Common myeloid progenitor, CD34-positive (primary cell): Measurements from ENCODE around the gene TARBP2.

Source experiments
- CTCF ChIA-PET: fragments of 350-600 bp; sonication (Branson Sonifier 250); formaldehyde crosslinking; loops from one replicate; lab custom pipeline; 2021; ENCODE audit warnings: antibody characterized with exemption; lab: Charles Lee
- POLR2A ChIA-PET: fragments of 350-600 bp; sonication (Branson Sonifier 250); formaldehyde crosslinking; loops from one replicate; lab custom pipeline; 2021; ENCODE audit warnings: antibody characterized with exemption; lab: Charles Lee
- DNase-seq, 3 donors: peaks; one replicate each; pipeline versions ENCODE4 v3.0.0 to v3.0.0-alpha.2; 2013
- H3K27ac ChIP-seq, 2 experiments: 1 replicate in 1 of 2; 2 replicates in 1 of 2; pipeline ENCODE4 v1.7.0; 2013; ENCODE audit warnings: inconsistent platforms in 2 of 2, low read length in 2 of 2, mild to moderate bottlenecking in 2 of 2, low read depth in 1 of 2, moderate library complexity in 1 of 2; ENCODE audit not compliant: severe bottlenecking in 2 of 2, insufficient read depth in 1 of 2, poor library complexity in 1 of 2
- H3K27me3 ChIP-seq, 5 experiments: replicated peaks in 2 of 5; 1 replicate in 3 of 5; 2 replicates in 2 of 5; pipeline versions ENCODE4 v1.6.1 to v1.7.0; 2013; ENCODE audit warnings: low read length in 4 of 5, mild to moderate bottlenecking in 2 of 5, moderate library complexity in 2 of 5, inconsistent platforms in 1 of 5; ENCODE audit not compliant: insufficient read depth in 5 of 5, control insufficient read depth in 4 of 5
- H3K36me3 ChIP-seq, 4 experiments: 1 replicate in 2 of 4; 2 replicates in 2 of 4; pipeline versions ENCODE4 v1.6.1 to v1.7.0; 2013; ENCODE audit warnings: low read length in 3 of 4, control low read depth in 1 of 4, mild to moderate bottlenecking in 1 of 4; ENCODE audit not compliant: control insufficient read depth in 4 of 4, insufficient read depth in 4 of 4
- H3K4me1 ChIP-seq, 4 experiments: 1 replicate in 3 of 4; 2 replicates in 1 of 4; pipeline versions ENCODE4 v1.6.1 to v1.7.1; 2013; ENCODE audit warnings: low read length in 3 of 4, mild to moderate bottlenecking in 3 of 4, control low read depth in 1 of 4, inconsistent platforms in 1 of 4, moderate library complexity in 1 of 4; ENCODE audit not compliant: control insufficient read depth in 4 of 4, insufficient read depth in 4 of 4; ENCODE audit errors: control extremely low read depth in 1 of 4
- H3K4me3 ChIP-seq, 7 experiments: 1 replicate in 4 of 7; 2 replicates in 3 of 7; pipeline versions ENCODE4 v1.5.1 to v1.7.0; 2013; ENCODE audit warnings: mild to moderate bottlenecking in 7 of 7, low read length in 6 of 7, moderate library complexity in 6 of 7, inconsistent platforms in 2 of 7, low read depth in 2 of 7, control low read depth in 1 of 7; ENCODE audit not compliant: insufficient read depth in 4 of 7, control insufficient read depth in 1 of 7; ENCODE audit errors: extremely low read depth in 1 of 7
- H3K9me3 ChIP-seq, 5 experiments: 1 replicate in 4 of 5; 2 replicates in 1 of 5; pipeline versions ENCODE4 v1.6.1 to v1.7.1; 2013; ENCODE audit warnings: low read length in 4 of 5, mild to moderate bottlenecking in 2 of 5, inconsistent platforms in 1 of 5, low read depth in 1 of 5, moderate library complexity in 1 of 5; ENCODE audit not compliant: control insufficient read depth in 4 of 5, insufficient read depth in 2 of 5; ENCODE audit errors: control extremely low read depth in 1 of 5
- WGBS: methylation state at CpG from one replicate; pipeline ENCODE4 v1.1.5; 2013; ENCODE audit not compliant: insufficient coverage; 5-methylcytosine and 5-hydroxymethylcytosine counted together

TARBP2 gene

GRCh38 chr12:53456654-53457366 lies 44.3 kb upstream of the TARBP2 start:
- Histone ChIP-seq H3K9me3 (no peaks in the 10 kb centered on the region), H3K4me1 (peaks cover 8 to 17% (median 13%) of the 10 kb centered on the region in 4 experiments), H3K36me3 (peaks cover 25 to 84% (median 59%) of the 10 kb centered on the region in 4 experiments), H3K27ac (no peak overlapping the region), H3K4me3 (no peak overlapping the region), H3K27me3 (no peaks in the 10 kb centered on the region)
- ChIA-PET POLR2A (interaction anchor here (0.7 to 1.2 kb wide), 2 partner anchors 9 to 62 kb away, joined by 3 to 5 read pairs; no protein-coding TSS in a partner anchor), CTCF (interaction anchor here (2.5 to 3.2 kb wide), 2 partner anchors 20 to 112 kb away, joined by 5 to 9 read pairs; no protein-coding TSS in a partner anchor)
- no peak for DNase-seq
- 67% methylated on average over 1 of the region's 6 CpGs for WGBS

DNA sequence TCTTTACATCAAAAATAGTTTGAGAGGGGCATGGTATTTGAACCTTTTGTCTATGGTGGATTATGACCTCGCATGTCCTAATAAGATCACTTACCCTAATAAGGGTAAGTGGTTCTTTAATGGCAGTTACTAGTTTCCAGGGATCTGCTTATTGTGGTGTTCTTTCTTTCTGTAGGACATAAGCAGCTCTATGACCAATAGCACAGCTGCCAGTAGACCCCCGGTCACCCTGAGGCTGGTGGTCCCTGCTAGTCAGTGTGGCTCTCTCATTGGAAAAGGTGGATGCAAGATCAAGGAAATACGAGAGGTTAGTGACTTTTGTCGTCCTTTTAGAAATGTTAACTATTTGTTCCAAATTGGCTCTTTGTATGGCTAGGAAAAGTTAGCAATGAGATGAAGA lies 42.0 kb upstream of the TARBP2 start:
- H3K27ac ChIP-seq, result no peak overlapping the region
- POLR2A ChIA-PET, result no interaction called here
- WGBS, result 100% methylated on average over 3 of the region's 4 CpGs
- peaks cover 0 to 4% (median 2%) of the 10 kb centered on the region in 4 experiments for H3K4me1 ChIP-seq
- CTCF ChIA-PET, result interaction anchor here (1.0 to 3.2 kb wide), 4 partner anchors 14 to 114 kb away, joined by 3 to 13 read pairs (median 6); no protein-coding TSS in a partner anchor
- H3K27me3 ChIP-seq, result no peaks in the 10 kb centered on the region
- H3K4me3 ChIP-seq, result no peak overlapping the region
- peaks cover 35 to 100% (median 77%) of the 10 kb centered on the region in 4 experiments for H3K36me3 ChIP-seq
- H3K9me3 ChIP-seq, result no peaks in the 10 kb centered on the region
- no peak for DNase-seq

GRCh38 chr12:53461059-53461458 lies 40.0 kb upstream of the TARBP2 start:
- Histone ChIP-seq H3K4me1 (no peaks in the 10 kb centered on the region), H3K27ac (no peak overlapping the region), H3K9me3 (no peaks in the 10 kb centered on the region), H3K4me3 (no peak overlapping the region), H3K36me3 (peaks cover 33 to 100% (median 82%) of the 10 kb centered on the region in 4 experiments), H3K27me3 (no peaks in the 10 kb centered on the region)
- whole genome bisulfite sequencing, result 100% methylated on average over 3 of the region's 3 CpGs
- DNase-seq, result no peak
- ChIA-PET POLR2A (interaction anchor here (2.6 kb wide), 1 partner anchor 21 kb away, joined by 5 read pairs; no protein-coding TSS in a partner anchor), CTCF (interaction anchor here (2.0 kb wide), 1 partner anchor 15 kb away, joined by 9 read pairs; no protein-coding TSS in a partner anchor)

- Histone ChIP-seq H3K36me3 (peaks cover 35 to 100% (median 84%) of the 10 kb centered on the region in 4 experiments), H3K27me3 (no peaks in the 10 kb centered on the region), H3K4me3 (no peak overlapping the region), H3K9me3 (no peaks in the 10 kb centered on the region), H3K4me1 (no peaks in the 10 kb centered on the region), H3K27ac (no peak overlapping the region)
- POLR2A ChIA-PET, result interaction anchor here (2.6 kb wide), 1 partner anchor 21 kb away, joined by 5 read pairs; no protein-coding TSS in a partner anchor
- WGBS, result 80% methylated on average over 1 of the region's 8 CpGs
- DNase-seq, result no peak
- CTCF ChIA-PET, result interaction anchor here (1.0 to 2.0 kb wide), 3 partner anchors 9 to 14 kb away, joined by 3 to 9 read pairs (median 4); no protein-coding TSS in a partner anchor
These were observed 39.5 kb upstream of the TARBP2 start for GRCh38 chr12:53461591-53461990.

- POLR2A ChIA-PET, result interaction anchor here (2.6 kb wide), 1 partner anchor 20 kb away, joined by 5 read pairs; no protein-coding TSS in a partner anchor
- Histone ChIP-seq H3K4me1 (no peaks in the 10 kb centered on the region), H3K9me3 (no peaks in the 10 kb centered on the region), H3K4me3 (no peak overlapping the region), H3K36me3 (peaks cover 42 to 100% (median 87%) of the 10 kb centered on the region in 4 experiments), H3K27me3 (no peaks in the 10 kb centered on the region), H3K27ac (no peak overlapping the region)
- 100% methylated on average over 1 of the region's 3 CpGs for WGBS
- CTCF ChIA-PET, result interaction anchor here (3.8 kb wide), 1 partner anchor 12 kb away, joined by 24 read pairs; no protein-coding TSS in a partner anchor
- no peak for DNase-seq
These were observed 38.1 kb upstream of the TARBP2 start for GRCh38 chr12:53462935-53463334.

DNA sequence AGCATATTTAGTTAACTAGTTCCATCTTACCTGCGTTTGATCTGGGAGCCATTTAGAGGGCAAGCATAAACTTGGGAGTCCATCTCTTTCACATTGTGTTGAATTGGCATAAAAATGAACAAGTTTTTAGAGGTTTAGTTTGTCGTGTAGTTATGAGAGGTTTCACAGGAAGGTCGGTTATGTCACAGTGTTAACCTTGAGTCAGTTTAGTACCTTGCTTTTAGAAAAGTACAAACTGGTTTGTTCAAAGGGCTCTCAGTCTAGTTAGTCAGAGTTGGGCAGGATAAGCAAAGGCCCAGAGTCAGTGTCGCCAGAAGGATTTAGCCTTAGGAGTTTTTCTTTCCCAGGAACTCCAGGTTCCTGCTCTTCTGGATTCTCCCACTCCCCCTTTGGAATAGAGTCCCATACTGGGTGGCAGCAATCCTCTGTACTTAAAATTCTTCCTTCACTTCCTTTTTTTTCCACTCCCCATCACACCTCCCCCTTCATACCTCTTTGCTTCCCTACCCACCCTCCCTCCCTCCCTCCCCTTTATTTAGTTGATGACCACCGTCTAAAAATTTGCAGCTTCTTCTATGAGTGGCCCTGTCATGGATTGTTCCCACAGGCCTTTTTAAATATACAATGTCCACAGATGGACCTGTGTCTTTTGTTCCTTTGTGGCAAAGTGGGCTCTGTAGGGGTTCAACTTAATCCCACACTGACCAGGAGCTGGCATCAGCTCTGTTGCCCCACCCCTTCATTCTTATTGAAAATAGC lies 37.1 kb upstream of the TARBP2 start:
- CTCF ChIA-PET, result interaction anchor here (1.2 to 3.8 kb wide), 3 partner anchors 8 to 26 kb away, joined by 4 to 24 read pairs (median 6); no protein-coding TSS in a partner anchor
- DNase-seq, result no peak
- Histone ChIP-seq H3K4me3 (no peak overlapping the region), H3K4me1 (no peaks in the 10 kb centered on the region), H3K27me3 (no peaks in the 10 kb centered on the region), H3K36me3 (peaks cover 48 to 100% (median 89%) of the 10 kb centered on the region in 4 experiments), H3K9me3 (no peaks in the 10 kb centered on the region), H3K27ac (no peak overlapping the region)
- 83% methylated on average over 3 of the region's 5 CpGs for WGBS
- POLR2A ChIA-PET, result no interaction called here
